Peyer's patch (tissue), 4 donors: ENCODE measurements around the gene ARID2. TPM values are rescaled to one million over a fixed set of nuclear protein-coding genes. Genes with fewer than 3 reads are reported as not detected.

ENCODE experiments used
- DNase-seq, 3 donors: peaks; one replicate each; pipeline ENCODE4 v3.0.0-alpha.2; 2017 to 2019
- H3K27ac ChIP-seq, 4 donors: fragments of 200-600 bp; sonication (generic); one replicate each; pipeline ENCODE4 v1.5.1; 2016 to 2019
- H3K27me3 ChIP-seq, 2 donors: fragments of 200-600 bp; sonication (generic); one replicate each; pipeline ENCODE4 v1.5.1; 2019
- H3K36me3 ChIP-seq, 3 donors: fragments of 200-600 bp; sonication (generic); one replicate each; pipeline ENCODE4 v1.5.1; 2016 to 2019
- H3K4me1 ChIP-seq, 4 donors: fragments of 200-600 bp; sonication (generic); one replicate each; pipeline ENCODE4 v1.5.1; 2016 to 2019
- H3K4me3 ChIP-seq, 4 donors: fragments of 200-600 bp; sonication (generic); 1 replicate in 3 of 4; 2 replicates in 1 of 4; pipeline ENCODE4 v1.5.1; 2016 to 2019; ENCODE audit warnings: mild to moderate bottlenecking in 1 of 4
- H3K9me3 ChIP-seq, 4 donors: fragments of 200-600 bp; sonication (generic); one replicate each; pipeline ENCODE4 v1.5.1; 2016 to 2019; ENCODE audit warnings: mild to moderate bottlenecking in 1 of 4
- POLR2A ChIP-seq, 2 donors: fragments of 450-650 bp; IDR thresholded peaks; one replicate each; pipeline ENCODE4 v1.5.1; 2017; ENCODE audit warnings: antibody characterized with exemption in 2 of 2, mild to moderate bottlenecking in 2 of 2, moderate library complexity in 2 of 2
- total RNA-seq, 4 donors: library from RNA; depleted of rRNA; stranded (reverse); fragments of >200 nt; gene quantifications; one replicate each; pipeline ENCODE4 v1.1.0, GENCODE V29; 2016
- TF ChIP-seq, protein P1 (sequence below), 6 experiments: fragments of 450-650 bp in 4 of 6; fragments of 200-600 bp in 2 of 6; sonication (generic) in 1 of 6; IDR thresholded peaks; one replicate each; pipeline ENCODE4 v1.5.1; 2017 to 2019; ENCODE audit warnings: antibody characterized with exemption in 6 of 6, mild to moderate bottlenecking in 3 of 6, moderate library complexity in 1 of 6

The ARID2 gene
- total RNA-seq, 4 donors from 2014 or later: 32.1 to 46.2 (median 41.5) TPM

DNA sequence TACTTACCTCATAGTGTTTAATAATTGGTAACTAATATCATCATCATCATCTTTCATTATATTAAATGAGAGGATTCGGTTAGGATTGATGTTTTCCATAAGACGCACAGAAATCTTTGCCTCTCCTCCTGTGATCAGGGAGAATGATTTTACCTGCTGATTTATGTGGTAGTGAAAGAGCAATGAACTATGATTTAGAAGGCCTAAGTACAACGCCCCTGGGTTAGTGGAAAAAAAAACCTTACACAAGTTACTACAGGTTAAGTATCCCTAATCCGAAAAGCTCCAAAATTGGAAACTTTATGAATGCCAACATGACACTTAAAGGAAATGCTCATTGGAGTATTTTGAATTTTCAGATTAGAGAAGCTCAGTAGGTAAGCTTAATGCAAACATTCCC lies 55.8 kb downstream of the ARID2 start:
- Histone ChIP-seq H3K4me1 (peaks cover 0 to 7% (median 0%) of the 10 kb centered on the region in 4 donors), H3K27me3 (no peaks in the 10 kb centered on the region), H3K4me3 (no peak overlapping the region), H3K9me3 (no peaks in the 10 kb centered on the region), H3K27ac (no peak overlapping the region), H3K36me3 (no peaks in the 10 kb centered on the region)
- TF ChIP-seq POLR2A (IDR thresholded peaks at IDR 0.05): no peak
- TF ChIP-seq, protein P1, sequence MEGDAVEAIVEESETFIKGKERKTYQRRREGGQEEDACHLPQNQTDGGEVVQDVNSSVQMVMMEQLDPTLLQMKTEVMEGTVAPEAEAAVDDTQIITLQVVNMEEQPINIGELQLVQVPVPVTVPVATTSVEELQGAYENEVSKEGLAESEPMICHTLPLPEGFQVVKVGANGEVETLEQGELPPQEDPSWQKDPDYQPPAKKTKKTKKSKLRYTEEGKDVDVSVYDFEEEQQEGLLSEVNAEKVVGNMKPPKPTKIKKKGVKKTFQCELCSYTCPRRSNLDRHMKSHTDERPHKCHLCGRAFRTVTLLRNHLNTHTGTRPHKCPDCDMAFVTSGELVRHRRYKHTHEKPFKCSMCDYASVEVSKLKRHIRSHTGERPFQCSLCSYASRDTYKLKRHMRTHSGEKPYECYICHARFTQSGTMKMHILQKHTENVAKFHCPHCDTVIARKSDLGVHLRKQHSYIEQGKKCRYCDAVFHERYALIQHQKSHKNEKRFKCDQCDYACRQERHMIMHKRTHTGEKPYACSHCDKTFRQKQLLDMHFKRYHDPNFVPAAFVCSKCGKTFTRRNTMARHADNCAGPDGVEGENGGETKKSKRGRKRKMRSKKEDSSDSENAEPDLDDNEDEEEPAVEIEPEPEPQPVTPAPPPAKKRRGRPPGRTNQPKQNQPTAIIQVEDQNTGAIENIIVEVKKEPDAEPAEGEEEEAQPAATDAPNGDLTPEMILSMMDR (IDR thresholded peaks at IDR 0.05): no peak
- DNase-seq: no peak

DNA sequence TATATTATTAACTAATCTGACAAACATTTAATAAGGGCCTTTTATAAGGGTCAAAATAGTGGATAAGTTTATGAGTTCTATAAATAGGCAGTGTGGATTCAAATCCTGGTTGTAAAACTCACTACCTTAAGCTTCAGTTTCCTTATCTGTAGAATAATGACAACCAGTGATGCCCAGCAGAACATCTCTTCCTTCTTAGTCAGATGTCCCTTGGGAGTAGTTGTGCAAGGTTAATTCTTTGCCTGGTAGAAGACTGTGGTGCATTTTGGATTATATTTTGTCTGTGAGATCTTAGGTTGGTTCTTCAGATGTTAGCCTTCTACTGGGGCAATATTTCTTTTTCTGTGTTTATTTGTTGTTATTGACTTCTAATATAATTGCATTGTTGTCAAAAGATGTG lies 59.5 kb downstream of the ARID2 start:
- Histone ChIP-seq H3K4me3 (no peak overlapping the region), H3K27ac (no peak overlapping the region), H3K27me3 (no peaks in the 10 kb centered on the region), H3K36me3 (no peaks in the 10 kb centered on the region), H3K9me3 (no peaks in the 10 kb centered on the region), H3K4me1 (peaks cover 0 to 7% (median 0%) of the 10 kb centered on the region in 4 donors)
- TF ChIP-seq POLR2A (IDR thresholded peaks at IDR 0.05): no peak
- TF ChIP-seq, protein P1 (IDR thresholded peaks at IDR 0.05): no peak
- no peak for DNase-seq

DNA sequence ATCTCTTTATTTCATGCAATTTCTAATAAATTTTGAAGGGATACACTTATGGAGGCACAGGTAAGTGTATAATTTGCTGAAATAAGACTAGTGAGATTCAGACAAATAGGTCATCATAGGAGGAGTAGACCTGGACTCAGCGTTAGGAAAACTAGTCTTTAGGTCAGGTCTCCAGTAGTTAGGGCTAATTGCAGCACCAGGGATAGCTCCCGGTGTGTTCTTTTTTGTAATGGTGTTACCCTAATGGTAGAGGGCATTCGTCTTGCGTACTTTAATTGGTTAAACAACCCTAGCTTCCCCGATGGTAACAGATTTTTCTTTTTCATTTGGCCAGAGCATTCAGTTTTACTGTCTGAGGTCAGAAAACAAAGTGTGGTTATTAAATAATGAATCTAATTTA lies 64.9 kb downstream of the ARID2 start:
- TF ChIP-seq POLR2A (IDR thresholded peaks at IDR 0.05): no peak
- TF ChIP-seq, protein P1 (IDR thresholded peaks at IDR 0.05): no peak
- no peaks in the 10 kb centered on the region for H3K27me3 ChIP-seq
- H3K4me3 ChIP-seq: no peak overlapping the region
- no peaks in the 10 kb centered on the region for H3K9me3 ChIP-seq
- no peaks in the 10 kb centered on the region for H3K36me3 ChIP-seq
- no peak overlapping the region for H3K27ac ChIP-seq
- H3K4me1 ChIP-seq: no peaks in the 10 kb centered on the region
- no peak for DNase-seq

DNA sequence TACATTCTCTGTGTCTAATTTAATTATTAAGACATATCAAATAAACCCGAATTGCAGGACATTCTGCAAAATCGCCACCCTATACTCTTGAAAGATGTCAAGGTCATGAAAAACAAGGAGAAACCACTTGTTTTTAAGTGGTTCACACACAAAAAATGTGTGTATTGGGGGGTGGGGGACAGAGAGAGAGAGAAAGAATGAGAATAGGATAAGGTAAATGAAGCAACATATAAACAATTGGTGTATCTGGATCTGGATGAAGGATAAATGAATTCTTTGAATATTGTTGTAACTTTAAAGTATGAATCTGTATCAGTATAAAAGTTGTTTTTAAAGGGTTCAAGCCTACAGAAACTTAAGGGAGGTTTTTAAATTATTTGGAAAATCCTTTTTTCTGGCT lies 72.1 kb downstream of the ARID2 start:
- TF ChIP-seq POLR2A (IDR thresholded peaks at IDR 0.05): no peak
- TF ChIP-seq, protein P1 (IDR thresholded peaks at IDR 0.05): no peak
- no peak for DNase-seq
- no peaks in the 10 kb centered on the region for H3K27me3 ChIP-seq
- no peak overlapping the region for H3K4me3 ChIP-seq
- H3K4me1 ChIP-seq: no peaks in the 10 kb centered on the region
- no peak overlapping the region for H3K27ac ChIP-seq
- H3K9me3 ChIP-seq: no peaks in the 10 kb centered on the region
- H3K36me3 ChIP-seq: no peaks in the 10 kb centered on the region

DNA sequence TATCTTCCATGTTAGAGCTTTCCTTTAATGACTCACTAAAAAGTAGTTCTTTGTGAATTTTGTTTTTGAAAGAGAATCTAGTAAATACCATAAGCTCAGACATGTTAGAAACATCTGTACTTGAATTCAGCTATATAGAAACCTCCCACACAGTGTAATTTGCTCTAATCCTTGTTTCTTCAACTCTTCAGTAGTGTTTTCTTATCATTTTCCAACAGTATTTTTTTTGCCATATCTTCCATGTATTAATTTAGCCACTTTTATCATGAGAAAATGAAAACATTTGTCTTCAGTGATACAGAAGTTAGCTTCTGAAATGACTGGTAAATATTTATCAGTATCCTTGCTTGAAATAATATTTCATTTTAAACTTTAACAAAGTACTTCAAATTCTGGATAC lies 73.6 kb downstream of the ARID2 start:
- Histone ChIP-seq H3K36me3 (no peaks in the 10 kb centered on the region), H3K4me3 (no peak overlapping the region), H3K27ac (no peak overlapping the region), H3K27me3 (no peaks in the 10 kb centered on the region), H3K4me1 (no peaks in the 10 kb centered on the region), H3K9me3 (no peaks in the 10 kb centered on the region)
- no peak for DNase-seq
- no peak for TF ChIP-seq POLR2A (IDR thresholded peaks at IDR 0.05)
- TF ChIP-seq, protein P1 (IDR thresholded peaks at IDR 0.05): no peak

DNA sequence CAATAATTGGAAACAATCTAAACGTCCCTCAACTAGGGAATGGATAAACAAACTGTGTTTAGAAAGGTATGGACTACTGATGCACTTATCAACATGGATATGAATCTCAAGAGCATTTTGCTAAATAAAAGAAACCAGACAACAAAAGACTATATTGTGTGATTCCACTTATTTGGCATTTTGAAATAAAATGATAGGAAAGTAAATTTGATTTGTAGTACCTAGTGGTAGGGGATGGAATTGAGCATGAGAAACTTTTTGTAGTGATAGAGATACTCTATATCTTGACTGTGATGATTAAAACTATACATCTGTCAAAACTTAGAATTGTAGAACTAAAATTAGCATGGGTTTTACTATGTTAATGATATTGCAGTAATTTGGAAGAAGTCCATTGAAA lies 87.1 kb downstream of the ARID2 start:
- H3K4me1 ChIP-seq: no peaks in the 10 kb centered on the region
- peaks cover 0 to 6% (median 0%) of the 10 kb centered on the region in 3 donors for H3K36me3 ChIP-seq
- no peak for DNase-seq
- TF ChIP-seq, protein P1 (IDR thresholded peaks at IDR 0.05): no peak
- TF ChIP-seq POLR2A (IDR thresholded peaks at IDR 0.05): no peak
- no peak overlapping the region for H3K27ac ChIP-seq
- H3K9me3 ChIP-seq: no peaks in the 10 kb centered on the region
- no peak overlapping the region for H3K4me3 ChIP-seq
- no peaks in the 10 kb centered on the region for H3K27me3 ChIP-seq
